ENCODE measurements around the gene C3. TPM values are rescaled to one million over a fixed set of nuclear protein-coding genes. Genes with fewer than 3 reads are reported as not detected.
A peak's percentile ranks its signal among the peaks of the same experiment; 100 is the strongest.

C3 gene
- total RNA-seq, 1 donor, result 14.1 TPM

GRCh38 chr19:6733338-6734095 lies 13.1 kb upstream of the C3 start:
- Histone ChIP-seq H3K27ac (ENCODE audit: low read depth, low read length) (no peak overlapping the region), H3K27me3 (ENCODE audit: insufficient read depth, low read length) (no peaks in the 10 kb centered on the region), H2AFZ (ENCODE audit: low read length) (no peak overlapping the region), H3K9me3 (ENCODE audit: low read depth, low read length) (no peaks in the 10 kb centered on the region), H3K4me2 (ENCODE audit: insufficient read depth, low read length) (no peak overlapping the region), H3K79me2 (ENCODE audit: insufficient read depth, low read length) (peaks cover 7% of the 10 kb centered on the region), H4K20me1 (ENCODE audit: insufficient read depth, low read length) (no peaks in the 10 kb centered on the region), H3K4me3 (ENCODE audit: insufficient read depth, low read length) (no peak overlapping the region), H3K4me1 (ENCODE audit: insufficient read depth, low read length) (peaks cover 18% of the 10 kb centered on the region), H3K36me3 (ENCODE audit: insufficient read depth, low read length) (no peaks in the 10 kb centered on the region)
- peak; percentile 15 for TF ChIP-seq CTCF (IDR thresholded peaks at IDR 0.05; ENCODE audit: extremely low read depth, low read depth, low read length)
- peak; percentile 83 for DNase-seq (ENCODE audit: insufficient read length, low spot score, missing footprints)

DNA sequence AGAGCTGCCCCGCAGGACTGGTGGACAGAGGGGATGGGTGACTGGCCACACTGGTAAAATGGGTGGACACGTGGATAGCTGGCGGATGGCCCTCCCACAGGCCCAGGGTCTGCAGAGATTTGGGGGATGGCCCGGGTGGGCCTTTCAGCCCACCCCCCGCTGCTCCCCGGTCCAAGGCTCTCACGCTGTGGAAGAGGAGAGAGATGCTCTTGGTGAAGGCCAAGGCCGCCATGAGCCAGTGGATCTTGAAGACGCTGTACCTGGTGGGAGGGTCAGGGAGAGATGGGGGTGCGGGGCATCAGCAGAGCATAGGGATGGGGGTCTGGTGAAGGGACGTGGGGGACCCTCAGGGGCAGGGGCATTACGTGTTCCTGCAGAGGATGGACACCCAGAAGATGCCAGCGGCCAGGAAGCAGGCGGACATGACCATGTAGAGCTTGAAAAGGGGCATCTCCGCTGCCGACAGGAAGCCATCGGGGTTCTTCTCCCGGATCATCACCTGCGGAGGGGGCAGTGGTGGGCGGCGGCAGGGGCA lies 12.4 kb upstream of the C3 start:
- peak; percentile 58 for DNase-seq (ENCODE audit: insufficient read length, low spot score, missing footprints)
- Histone ChIP-seq H2AFZ (ENCODE audit: low read length) (no peak overlapping the region), H3K36me3 (ENCODE audit: insufficient read depth, low read length) (no peaks in the 10 kb centered on the region), H3K4me2 (ENCODE audit: insufficient read depth, low read length) (no peak overlapping the region), H4K20me1 (ENCODE audit: insufficient read depth, low read length) (no peaks in the 10 kb centered on the region), H3K9me3 (ENCODE audit: low read depth, low read length) (no peaks in the 10 kb centered on the region), H3K4me3 (ENCODE audit: insufficient read depth, low read length) (no peak overlapping the region), H3K79me2 (ENCODE audit: insufficient read depth, low read length) (peaks cover 7% of the 10 kb centered on the region), H3K27ac (ENCODE audit: low read depth, low read length) (no peak overlapping the region), H3K4me1 (ENCODE audit: insufficient read depth, low read length) (peaks cover 12% of the 10 kb centered on the region), H3K27me3 (ENCODE audit: insufficient read depth, low read length) (no peaks in the 10 kb centered on the region)
- no peak for TF ChIP-seq CTCF (IDR thresholded peaks at IDR 0.05; ENCODE audit: extremely low read depth, low read depth, low read length)

- TF ChIP-seq CTCF (IDR thresholded peaks at IDR 0.05; ENCODE audit: extremely low read depth, low read depth, low read length), result no peak
- peaks cover 7% of the 10 kb centered on the region for H3K79me2 ChIP-seq (ENCODE audit: insufficient read depth, low read length)
- H3K4me1 ChIP-seq (ENCODE audit: insufficient read depth, low read length), result peaks cover 10% of the 10 kb centered on the region
- DNase-seq (ENCODE audit: insufficient read length, low spot score, missing footprints), result peak; percentile 39
- H3K4me2 ChIP-seq (ENCODE audit: insufficient read depth, low read length), result no peak overlapping the region
- H3K27me3 ChIP-seq (ENCODE audit: insufficient read depth, low read length), result no peaks in the 10 kb centered on the region
- no peaks in the 10 kb centered on the region for H3K9me3 ChIP-seq (ENCODE audit: low read depth, low read length)
- no peaks in the 10 kb centered on the region for H3K36me3 ChIP-seq (ENCODE audit: insufficient read depth, low read length)
- no peaks in the 10 kb centered on the region for H4K20me1 ChIP-seq (ENCODE audit: insufficient read depth, low read length)
- no peak overlapping the region for H2AFZ ChIP-seq (ENCODE audit: low read length)
- no peak overlapping the region for H3K4me3 ChIP-seq (ENCODE audit: insufficient read depth, low read length)
- no peak overlapping the region for H3K27ac ChIP-seq (ENCODE audit: low read depth, low read length)
Measured at GRCh38 chr19:6731822-6732221, 11.4 kb upstream of the C3 start.

DNA sequence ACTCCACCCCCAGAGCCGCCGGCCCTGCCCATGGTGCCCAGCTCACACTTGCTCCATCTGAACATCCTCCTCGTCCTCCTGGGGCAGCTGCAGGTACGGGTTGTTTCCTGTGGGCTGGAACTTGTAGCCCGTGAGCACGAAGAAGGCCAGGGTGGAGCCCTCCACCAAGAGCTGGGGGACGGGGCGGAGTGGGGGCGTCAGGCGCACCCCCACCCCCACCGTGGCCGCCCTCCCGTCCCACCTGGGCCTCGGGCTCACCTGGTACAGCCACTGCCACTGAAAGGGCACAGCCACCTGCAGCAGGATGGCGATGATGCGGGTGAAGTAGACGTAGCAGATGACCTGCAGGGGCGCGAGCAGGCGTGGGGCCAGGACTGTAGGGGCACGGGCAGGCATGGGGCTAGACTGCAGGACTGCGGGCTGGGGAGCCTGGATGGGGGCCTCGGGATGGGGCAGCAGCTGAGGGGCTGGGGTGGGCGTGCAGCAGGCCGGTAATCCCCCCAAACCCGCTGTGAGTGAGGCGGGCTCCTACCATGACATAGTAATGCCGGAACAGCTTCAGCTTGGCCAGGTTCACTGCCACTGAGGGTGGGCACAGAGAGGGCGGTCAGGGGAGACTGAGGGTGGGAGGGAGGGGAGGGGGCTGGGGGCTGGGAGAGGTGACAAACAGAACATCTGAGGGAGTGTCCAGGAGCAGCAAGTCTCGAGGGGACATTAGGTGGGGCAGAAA lies 10.7 kb upstream of the C3 start:
- no peaks in the 10 kb centered on the region for H4K20me1 ChIP-seq (ENCODE audit: insufficient read depth, low read length)
- H3K79me2 ChIP-seq (ENCODE audit: insufficient read depth, low read length), result peaks cover 7% of the 10 kb centered on the region
- TF ChIP-seq CTCF (IDR thresholded peaks at IDR 0.05; ENCODE audit: extremely low read depth, low read depth, low read length), result no peak
- no peak overlapping the region for H3K27ac ChIP-seq (ENCODE audit: low read depth, low read length)
- no peaks in the 10 kb centered on the region for H3K36me3 ChIP-seq (ENCODE audit: insufficient read depth, low read length)
- DNase-seq (ENCODE audit: insufficient read length, low spot score, missing footprints), result peak; percentile 80
- H3K4me3 ChIP-seq (ENCODE audit: insufficient read depth, low read length), result no peak overlapping the region
- H2AFZ ChIP-seq (ENCODE audit: low read length), result no peak overlapping the region
- no peaks in the 10 kb centered on the region for H3K27me3 ChIP-seq (ENCODE audit: insufficient read depth, low read length)
- no peaks in the 10 kb centered on the region for H3K9me3 ChIP-seq (ENCODE audit: low read depth, low read length)
- no peak overlapping the region for H3K4me2 ChIP-seq (ENCODE audit: insufficient read depth, low read length)
- peaks cover 4% of the 10 kb centered on the region for H3K4me1 ChIP-seq (ENCODE audit: insufficient read depth, low read length)
